Activated CD4-positive, alpha-beta T cell treated with anti-CD3 and anti-CD28 coated beads, Interleukin-2, Interleukin-4, amounts not matched to agents 100 ng/mL and 50 ng/mL, durations not matched to agents 16 hours and 8 hours (primary cell): ENCODE data around the gene KIF4A.
"Not testable (repeated sequence)": the region's sequence is repeated elsewhere in the genome, so short reads cannot be mapped to it uniquely, and the experiment has no call there.

Source experiments
- DNase-seq: peaks from one replicate; pipeline ENCODE4 v3.0.0-alpha.2; 2020; ENCODE audit warnings: low spot score

The KIF4A gene

GRCh38 chrX:70281951-70282350 is 8.0 kb upstream of the KIF4A start, which contains the start of gene RAB41:
RAB41 (plus strand) TSS chrX:70282172; CDS start chrX:70282218, 46 bp downstream.
- no peak for DNase-seq

GRCh38 chrX:70289168-70289792 is 624 bp upstream of the KIF4A start:
- DNase-seq, result no peak

GRCh38 chrX:70292788-70293187 is 2.9 kb downstream of the KIF4A start:
- no peak for DNase-seq

GRCh38 chrX:70293621-70294020 is 3.7 kb downstream of the KIF4A start:
- no peak for DNase-seq

- DNase-seq, result no peak
Measured at GRCh38 chrX:70301716-70302115, 11.8 kb downstream of the KIF4A start.

- DNase-seq, result no peak
Measured at GRCh38 chrX:70313503-70313902, 23.6 kb downstream of the KIF4A start.

GRCh38 chrX:70322784-70323183 is 32.9 kb downstream of the KIF4A start:
- no peak for DNase-seq

- not testable (repeated sequence) for DNase-seq
Measured at GRCh38 chrX:70323628-70324027, 33.7 kb downstream of the KIF4A start.

- DNase-seq, result no peak
Measured at GRCh38 chrX:70324326-70324725, 34.4 kb downstream of the KIF4A start.

- DNase-seq, result no peak
Measured at GRCh38 chrX:70331161-70331560, 41.3 kb downstream of the KIF4A start.

- no peak for DNase-seq
Measured at GRCh38 chrX:70332600-70332999, 42.7 kb downstream of the KIF4A start.

- peak; percentile 69 for DNase-seq
Measured at GRCh38 chrX:70336767-70337166, 46.9 kb downstream of the KIF4A start.

- DNase-seq, result no peak
Measured at GRCh38 chrX:70338290-70338689, 48.4 kb downstream of the KIF4A start.

GRCh38 chrX:70343435-70343834 is 53.5 kb downstream of the KIF4A start:
- DNase-seq, result no peak

- no peak for DNase-seq
Measured at GRCh38 chrX:70346418-70347070, 56.6 kb downstream of the KIF4A start.

GRCh38 chrX:70348825-70349224 is 58.9 kb downstream of the KIF4A start:
- DNase-seq, result not testable (repeated sequence)

- DNase-seq, result not testable (repeated sequence)
Measured at GRCh38 chrX:70349367-70350125, 59.6 kb downstream of the KIF4A start.

GRCh38 chrX:70352496-70352895 is 62.6 kb downstream of the KIF4A start:
- DNase-seq, result no peak

GRCh38 chrX:70353514-70353913 is 63.6 kb downstream of the KIF4A start:
- DNase-seq, result no peak

GRCh38 chrX:70354716-70355115 is 64.8 kb downstream of the KIF4A start:
- no peak for DNase-seq

- DNase-seq, result no peak
Measured at GRCh38 chrX:70359458-70359857, 69.6 kb downstream of the KIF4A start.

GRCh38 chrX:70360366-70360765 is 70.5 kb downstream of the KIF4A start:
- no peak for DNase-seq

GRCh38 chrX:70368731-70369130 is 78.8 kb downstream of the KIF4A start:
- DNase-seq, result not testable (repeated sequence)
